Erythroblast (primary cell): Measurements from ENCODE around the gene AKAP11.

Experiments
- GATA1 ChIP-seq: IDR thresholded peaks from 2 replicates; pipeline ENCODE4 v1.6.1; 2011; ENCODE audit warnings: low read depth, mild to moderate bottlenecking, control low read depth, low read length, moderate library complexity
- POLR2A ChIP-seq: IDR thresholded peaks from 2 replicates; pipeline ENCODE4 v1.6.1; 2011; ENCODE audit warnings: mild to moderate bottlenecking, low read length

DNA sequence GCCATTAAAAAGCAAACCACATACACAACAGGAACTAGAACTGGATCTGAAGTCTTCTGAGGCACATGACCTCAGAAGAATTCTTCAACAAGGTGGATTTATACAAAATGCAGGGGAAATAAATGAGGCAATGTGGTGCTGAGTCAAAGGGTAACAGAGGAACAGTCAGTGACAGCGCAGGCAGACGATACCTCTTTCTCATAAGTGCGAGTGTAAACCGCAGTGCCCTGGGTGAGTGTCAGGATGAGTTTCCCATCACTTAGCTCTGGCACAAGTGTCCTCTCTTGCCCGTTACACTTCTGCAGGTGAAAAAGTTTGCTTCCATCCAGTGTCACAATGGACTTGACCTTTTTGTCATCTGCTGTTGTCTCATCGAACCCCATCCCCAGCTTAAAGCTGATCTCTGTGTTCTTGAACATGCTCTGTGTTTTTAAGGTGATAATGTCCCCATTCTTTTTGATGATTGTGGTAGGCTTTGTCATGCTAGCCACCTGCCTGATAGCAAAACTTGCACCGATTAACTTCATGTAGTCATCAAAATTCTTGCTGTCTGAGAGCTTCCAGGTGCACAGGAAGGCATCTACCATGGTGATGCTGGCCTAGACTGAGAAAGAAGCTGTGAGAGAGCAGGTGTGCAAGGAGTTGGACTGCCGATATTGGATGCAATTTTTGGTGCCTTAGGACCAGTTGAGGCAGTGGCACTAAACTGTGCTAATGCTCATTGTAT is 97.3 kb downstream of the AKAP11 start:
- TF ChIP-seq POLR2A = no peak
- no peak for TF ChIP-seq GATA1
